Activated CD4-positive, alpha-beta memory T cell treated with anti-CD3 and anti-CD28 coated beads, Interleukin-2, amount 10 ng/mL, durations not matched to agents 7 days and 5 days (primary cell): ENCODE results near the gene MUC21. TPM values are rescaled to one million over a fixed set of nuclear protein-coding genes. Genes with fewer than 3 reads are reported as not detected.
"Not testable (repeated sequence)": the region's sequence is repeated elsewhere in the genome, so short reads cannot be mapped to it uniquely, and the experiment has no call there.

Experiments used
- CTCF ChIA-PET: fragments of 350-600 bp; sonication (Branson Sonifier 250); formaldehyde crosslinking; loops from one replicate; lab custom pipeline; 2021; ENCODE audit warnings: antibody characterized with exemption, inconsistent platforms; lab: Charles Lee
- POLR2A ChIA-PET: fragments of 350-600 bp; sonication (Branson Sonifier 250); formaldehyde crosslinking; loops from one replicate; lab custom pipeline; 2021; ENCODE audit warnings: antibody characterized with exemption; lab: Charles Lee
- DNase-seq: peaks from one replicate; pipeline ENCODE4 v3.0.0-alpha.2; 2020
- H3K27ac Mint-ChIP-seq: one replicate; pipeline ENCODE4 v1.8.0; 2021; ENCODE audit warnings: mild to moderate bottlenecking, mixed read lengths
- H3K27me3 Mint-ChIP-seq: one replicate; pipeline ENCODE4 v1.8.0; 2021; ENCODE audit warnings: mixed read lengths
- H3K36me3 Mint-ChIP-seq: one replicate; pipeline ENCODE4 v1.8.0; 2021; ENCODE audit warnings: low read depth, mixed read lengths
- H3K4me1 Mint-ChIP-seq: one replicate; pipeline ENCODE4 v1.8.0; 2021; ENCODE audit warnings: mixed read lengths
- H3K4me3 Mint-ChIP-seq: one replicate; pipeline ENCODE4 v1.8.0; 2021; ENCODE audit warnings: mild to moderate bottlenecking, mixed read lengths
- H3K9me3 Mint-ChIP-seq: one replicate; pipeline ENCODE4 v1.8.0; 2021; ENCODE audit warnings: mixed read lengths
- total RNA-seq, 2 experiments: library from RNA; stranded (reverse); gene quantifications; one replicate each; pipeline ENCODE4 v1.2.3, GENCODE V29; 2021

Gene MUC21
- total RNA-seq, 2 experiments from 2014 or later, result not detected

- POLR2A ChIA-PET, result no interaction called here
Observed at GRCh38 chr6:30974490-30975252, 8.8 kb upstream of the MUC21 start.

GRCh38 chr6:30979141-30979540 is 4.4 kb upstream of the MUC21 start:
- Mint-ChIP-seq H3K27me3 (peaks cover 45% of the 10 kb centered on the region), H3K27ac (no peak overlapping the region)

More at GRCh38 chr6:30974490-30975252, 8.8 kb upstream of the MUC21 start:
- no peaks in the 10 kb centered on the region for H3K9me3 Mint-ChIP-seq
- no peak for DNase-seq
- CTCF ChIA-PET, result no interaction called here
- H3K36me3 Mint-ChIP-seq, result no peaks in the 10 kb centered on the region
- no peaks in the 10 kb centered on the region for H3K4me1 Mint-ChIP-seq
- peaks cover 39% of the 10 kb centered on the region for H3K27me3 Mint-ChIP-seq
- no peak overlapping the region for H3K27ac Mint-ChIP-seq
- H3K4me3 Mint-ChIP-seq, result no peak overlapping the region

DNA sequence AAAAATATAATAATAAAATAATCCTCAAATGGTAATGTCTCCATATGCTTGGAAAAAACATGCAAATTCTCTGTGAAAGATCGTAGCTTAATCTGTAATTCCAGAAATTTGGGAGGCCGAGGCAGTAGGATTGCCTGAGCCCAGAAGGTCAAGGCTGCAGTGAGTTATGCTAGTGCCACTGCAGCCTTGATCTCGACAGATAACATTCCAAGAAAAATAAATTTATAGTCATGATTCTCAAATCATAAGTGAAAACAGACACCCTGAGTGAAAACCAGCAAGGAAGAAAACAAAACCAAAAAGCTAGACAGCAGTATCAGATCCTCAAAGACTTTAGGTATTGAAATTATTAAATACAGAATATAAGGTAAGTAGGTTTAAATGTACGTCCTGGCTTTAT is 3.8 kb upstream of the MUC21 start:
- ChIA-PET CTCF (no interaction called here), POLR2A (no interaction called here)
- H3K4me3 Mint-ChIP-seq, result no peak overlapping the region
- H3K36me3 Mint-ChIP-seq, result no peaks in the 10 kb centered on the region
- H3K4me1 Mint-ChIP-seq, result no peaks in the 10 kb centered on the region
- no peaks in the 10 kb centered on the region for H3K9me3 Mint-ChIP-seq
- DNase-seq, result no peak
- H3K27me3 Mint-ChIP-seq, result peaks cover 43% of the 10 kb centered on the region
- no peak overlapping the region for H3K27ac Mint-ChIP-seq

More at GRCh38 chr6:30979141-30979540, 4.4 kb upstream of the MUC21 start:
- CTCF ChIA-PET, result no interaction called here
- DNase-seq, result no peak
- H3K4me1 Mint-ChIP-seq, result no peaks in the 10 kb centered on the region
- no peak overlapping the region for H3K4me3 Mint-ChIP-seq
- POLR2A ChIA-PET, result no interaction called here
- no peaks in the 10 kb centered on the region for H3K9me3 Mint-ChIP-seq
- no peaks in the 10 kb centered on the region for H3K36me3 Mint-ChIP-seq

GRCh38 chr6:30981942-30982772 is 1.4 kb upstream of the MUC21 start:
- no peaks in the 10 kb centered on the region for H3K9me3 Mint-ChIP-seq
- DNase-seq, result no peak
- CTCF ChIA-PET, result no interaction called here
- POLR2A ChIA-PET, result interaction anchor here (1.5 kb wide), 1 partner anchor 9 kb away, joined by 4 read pairs; no protein-coding TSS in a partner anchor
- H3K27ac Mint-ChIP-seq, result no peak overlapping the region
- peaks cover 38% of the 10 kb centered on the region for H3K27me3 Mint-ChIP-seq
- no peaks in the 10 kb centered on the region for H3K4me1 Mint-ChIP-seq
- no peak overlapping the region for H3K4me3 Mint-ChIP-seq
- no peaks in the 10 kb centered on the region for H3K36me3 Mint-ChIP-seq

GRCh38 chr6:30985490-30985889 is 2.0 kb downstream of the MUC21 start:
- no peaks in the 10 kb centered on the region for H3K9me3 Mint-ChIP-seq
- H3K27ac Mint-ChIP-seq, result no peak overlapping the region
- no peak overlapping the region for H3K4me3 Mint-ChIP-seq
- peaks cover 5% of the 10 kb centered on the region for H3K4me1 Mint-ChIP-seq
- no peak for DNase-seq
- POLR2A ChIA-PET, result no interaction called here
- CTCF ChIA-PET, result interaction anchor here (0.9 kb wide), 1 partner anchor 94 kb away, joined by 4 read pairs; no protein-coding TSS in a partner anchor
- H3K36me3 Mint-ChIP-seq, result no peaks in the 10 kb centered on the region
- H3K27me3 Mint-ChIP-seq, result peaks cover 20% of the 10 kb centered on the region

DNA sequence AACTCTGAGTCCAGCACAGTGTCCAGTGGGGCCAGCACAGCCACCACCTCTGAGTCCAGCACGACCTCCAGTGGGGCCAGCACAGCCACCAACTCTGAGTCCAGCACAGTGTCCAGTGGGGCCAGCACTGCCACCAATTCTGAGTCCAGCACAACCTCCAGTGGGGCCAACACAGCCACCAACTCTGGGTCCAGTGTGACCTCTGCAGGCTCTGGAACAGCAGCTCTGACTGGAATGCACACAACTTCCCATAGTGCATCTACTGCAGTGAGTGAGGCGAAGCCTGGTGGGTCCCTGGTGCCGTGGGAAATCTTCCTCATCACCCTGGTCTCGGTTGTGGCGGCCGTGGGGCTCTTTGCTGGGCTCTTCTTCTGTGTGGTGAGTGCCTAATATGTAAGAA is 3.8 kb downstream of the MUC21 start:
- Mint-ChIP-seq H3K36me3 (no peaks in the 10 kb centered on the region), H3K4me1 (peaks cover 11% of the 10 kb centered on the region), H3K27me3 (peaks cover 10% of the 10 kb centered on the region), H3K4me3 (no peak overlapping the region), H3K9me3 (no peaks in the 10 kb centered on the region), H3K27ac (no peak overlapping the region)
- ChIA-PET POLR2A (no interaction called here), CTCF (no interaction called here)
- DNase-seq, result no peak

DNA sequence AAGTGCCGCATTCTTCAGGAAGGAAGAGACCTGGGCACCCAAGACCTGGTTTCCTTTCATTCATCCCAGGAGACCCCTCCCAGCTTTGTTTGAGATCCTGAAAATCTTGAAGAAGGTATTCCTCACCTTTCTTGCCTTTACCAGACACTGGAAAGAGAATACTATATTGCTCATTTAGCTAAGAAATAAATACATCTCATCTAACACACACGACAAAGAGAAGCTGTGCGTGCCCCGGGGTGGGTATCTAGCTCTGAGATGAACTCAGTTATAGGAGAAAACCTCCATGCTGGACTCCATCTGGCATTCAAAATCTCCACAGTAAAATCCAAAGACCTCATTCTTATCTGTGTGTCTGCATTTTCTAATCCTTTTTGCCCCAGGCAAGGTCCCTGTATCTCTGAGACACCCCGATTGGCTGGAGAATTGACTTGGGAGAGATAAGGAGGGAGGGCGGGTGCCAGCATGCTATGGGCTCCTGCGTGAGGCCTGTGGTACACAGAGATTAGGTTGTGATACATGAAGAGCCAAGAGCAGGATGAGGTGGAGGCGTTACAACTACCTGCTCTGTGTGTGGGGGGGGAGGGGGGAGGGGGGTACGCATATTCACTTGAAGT is 4.8 kb downstream of the MUC21 start:
- CTCF ChIA-PET, result no interaction called here

GRCh38 chr6:30990422-30991086 is 7.0 kb downstream of the MUC21 start:
- Mint-ChIP-seq H3K36me3 (no peaks in the 10 kb centered on the region), H3K9me3 (no peaks in the 10 kb centered on the region), H3K27ac (peak overlapping the region; percentile 39), H3K4me3 (peak overlapping the region; percentile 46), H3K27me3 (no peaks in the 10 kb centered on the region), H3K4me1 (peaks cover 11% of the 10 kb centered on the region)
- CTCF ChIA-PET, result no interaction called here
- POLR2A ChIA-PET, result interaction anchor here (1.0 kb wide), 1 partner anchor 9 kb away, joined by 4 read pairs; no protein-coding TSS in a partner anchor
- DNase-seq, result peak; percentile 39

More for the DNA sequence above, 4.8 kb downstream of the MUC21 start:
- POLR2A ChIA-PET, result no interaction called here
- DNase-seq, result no peak
- peaks cover 11% of the 10 kb centered on the region for H3K4me1 Mint-ChIP-seq
- H3K4me3 Mint-ChIP-seq, result no peak overlapping the region
- H3K27ac Mint-ChIP-seq, result no peak overlapping the region
- no peaks in the 10 kb centered on the region for H3K9me3 Mint-ChIP-seq
- H3K36me3 Mint-ChIP-seq, result no peaks in the 10 kb centered on the region
- peaks cover 2% of the 10 kb centered on the region for H3K27me3 Mint-ChIP-seq

DNA sequence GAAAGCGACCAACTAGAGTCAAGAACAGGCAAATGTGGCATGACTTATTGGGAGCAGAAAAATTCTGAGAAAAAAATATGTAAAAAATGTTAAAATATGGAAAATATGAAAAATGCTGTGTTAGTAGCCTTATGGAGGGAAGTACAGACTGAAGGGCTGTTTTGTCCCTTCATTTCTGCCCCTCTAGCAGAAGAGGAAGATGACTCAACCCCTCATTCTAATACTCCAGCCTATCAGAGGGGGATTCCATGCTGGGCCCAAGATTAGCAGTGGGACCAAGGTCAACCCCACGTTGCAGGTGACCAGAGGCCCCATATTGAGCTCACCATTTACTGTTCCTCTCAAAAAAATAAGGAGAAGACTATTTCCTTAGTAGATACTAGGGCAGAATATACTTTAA is 8.4 kb downstream of the MUC21 start:
- CTCF ChIA-PET, result no interaction called here
- no peaks in the 10 kb centered on the region for H3K9me3 Mint-ChIP-seq
- POLR2A ChIA-PET, result no interaction called here
- H3K4me1 Mint-ChIP-seq, result peaks cover 11% of the 10 kb centered on the region
- no peak for DNase-seq
- no peaks in the 10 kb centered on the region for H3K36me3 Mint-ChIP-seq
- no peak overlapping the region for H3K4me3 Mint-ChIP-seq
- H3K27ac Mint-ChIP-seq, result no peak overlapping the region
- no peaks in the 10 kb centered on the region for H3K27me3 Mint-ChIP-seq

DNA sequence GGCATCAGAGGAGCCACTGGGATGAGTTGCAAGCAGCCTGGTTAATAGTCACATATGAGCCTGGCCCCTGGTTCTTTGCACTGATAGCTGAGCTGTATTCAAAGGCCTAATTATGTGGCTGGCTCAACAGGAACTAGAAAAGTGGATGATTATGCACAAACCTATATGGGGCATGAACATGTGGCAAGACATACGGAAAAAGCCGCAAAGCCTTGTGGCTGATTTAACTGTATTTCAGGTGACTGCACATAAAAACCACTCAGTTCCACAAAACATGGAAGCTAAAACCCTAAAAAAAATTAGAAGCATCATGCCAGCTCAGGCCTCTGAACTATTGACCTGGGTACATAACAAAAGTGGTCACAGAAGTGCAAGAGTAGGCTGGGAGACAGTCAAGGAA is 13.8 kb downstream of the MUC21 start:
- CTCF ChIA-PET, result no interaction called here
- no peak overlapping the region for H3K4me3 Mint-ChIP-seq
- POLR2A ChIA-PET, result no interaction called here
- no peak overlapping the region for H3K27ac Mint-ChIP-seq
- H3K27me3 Mint-ChIP-seq, result no peaks in the 10 kb centered on the region
- no peaks in the 10 kb centered on the region for H3K36me3 Mint-ChIP-seq
- H3K4me1 Mint-ChIP-seq, result peaks cover 2% of the 10 kb centered on the region
- DNase-seq, result no peak
- H3K9me3 Mint-ChIP-seq, result no peaks in the 10 kb centered on the region

DNA sequence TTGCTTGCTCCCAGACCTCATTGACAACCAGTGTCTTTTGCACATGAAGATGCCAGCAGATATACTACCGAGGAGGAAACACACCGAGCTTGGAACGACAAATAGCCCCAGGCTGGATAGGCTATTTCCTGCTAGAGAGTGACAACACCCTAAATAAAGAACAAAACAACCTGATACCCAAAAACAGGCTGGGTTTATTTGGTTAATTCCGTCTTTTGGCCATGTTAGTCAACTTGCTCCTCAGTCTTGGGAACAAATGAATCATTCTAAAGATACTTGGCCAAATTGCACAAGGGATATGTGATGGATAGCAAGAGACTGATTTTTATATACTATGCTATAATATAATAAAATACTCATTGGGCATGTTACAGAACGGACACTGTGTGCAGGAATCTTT is 15.3 kb downstream of the MUC21 start:
- Mint-ChIP-seq H3K9me3 (no peaks in the 10 kb centered on the region), H3K36me3 (no peaks in the 10 kb centered on the region), H3K27me3 (no peaks in the 10 kb centered on the region), H3K27ac (no peak overlapping the region), H3K4me3 (no peak overlapping the region), H3K4me1 (peaks cover 2% of the 10 kb centered on the region)
- POLR2A ChIA-PET, result no interaction called here
- DNase-seq, result no peak
- CTCF ChIA-PET, result no interaction called here

- H3K9me3 Mint-ChIP-seq, DNase-seq, H3K27me3 Mint-ChIP-seq, H3K4me3 Mint-ChIP-seq, H3K4me1 Mint-ChIP-seq, H3K27ac Mint-ChIP-seq, H3K36me3 Mint-ChIP-seq, POLR2A ChIA-PET, CTCF ChIA-PET: not testable (repeated sequence)
Observed at GRCh38 chr6:31000067-31000860, 16.7 kb downstream of the MUC21 start.
